SU-DHL-6 (cell line): ENCODE results near the gene SRSF1.

Experiments used
- CTCF ChIP-seq: fragments of 200-600 bp; sonication (generic); IDR thresholded peaks from one replicate; pipeline ENCODE4 v1.5.1; 2017; ENCODE audit warnings: antibody characterized with exemption, mild to moderate bottlenecking, low read length, moderate library complexity; ENCODE audit not compliant: insufficient read depth, poor library complexity, severe bottlenecking
- EZH2phosphoT487 ChIP-seq: fragments of 200-600 bp; sonication (generic), shearing (Covaris generic); conservative IDR thresholded peaks from 2 replicates; pipeline ENCODE4 v1.6.1; 2018; ENCODE audit warnings: mild to moderate bottlenecking, antibody characterized with exemption, low read length, moderate library complexity, mixed read lengths

- TF ChIP-seq CTCF (no peak), EZH2phosphoT487 (no peak)
These were observed 35.5 kb downstream of the SRSF1 start for GRCh38 chr17:57971572-57971971.
